ENCODE data around the gene MREG.

Gene MREG

DNA sequence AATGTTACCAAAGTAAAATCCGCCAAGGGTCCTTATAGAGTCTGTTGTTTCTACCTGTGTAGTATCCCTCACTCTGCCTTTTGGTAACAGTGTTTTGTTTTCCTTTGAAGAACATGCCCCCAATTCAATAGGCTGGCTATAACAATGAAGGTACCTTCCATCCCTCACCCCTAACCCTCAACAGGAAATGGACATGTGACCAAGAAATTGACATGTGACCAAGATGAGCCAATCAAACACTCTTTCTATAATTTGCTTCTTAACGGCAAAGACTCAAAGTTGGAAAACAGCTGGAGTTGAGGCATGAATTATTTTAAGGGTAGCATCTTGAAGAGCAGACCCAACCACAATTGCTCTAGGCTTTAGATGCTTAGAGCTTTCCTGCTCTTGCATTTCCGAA, 5.4 kb upstream of the MREG start (continued):
- TF ChIP-seq, protein P1, sequence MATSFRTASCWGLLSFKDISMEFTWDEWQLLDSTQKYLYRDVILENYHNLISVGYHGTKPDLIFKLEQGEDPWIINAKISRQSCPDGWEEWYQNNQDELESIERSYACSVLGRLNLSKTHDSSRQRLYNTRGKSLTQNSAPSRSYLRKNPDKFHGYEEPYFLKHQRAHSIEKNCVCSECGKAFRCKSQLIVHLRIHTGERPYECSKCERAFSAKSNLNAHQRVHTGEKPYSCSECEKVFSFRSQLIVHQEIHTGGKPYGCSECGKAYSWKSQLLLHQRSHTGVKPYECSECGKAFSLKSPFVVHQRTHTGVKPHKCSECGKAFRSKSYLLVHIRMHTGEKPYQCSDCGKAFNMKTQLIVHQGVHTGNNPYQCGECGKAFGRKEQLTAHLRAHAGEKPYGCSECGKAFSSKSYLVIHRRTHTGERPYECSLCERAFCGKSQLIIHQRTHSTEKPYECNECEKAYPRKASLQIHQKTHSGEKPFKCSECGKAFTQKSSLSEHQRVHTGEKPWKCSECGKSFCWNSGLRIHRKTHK (tag by site-specific recombination; IDR thresholded peaks at IDR 0.05), result no peak
- TF ChIP-seq ZNF677 (tag by site-specific recombination; IDR thresholded peaks at IDR 0.05), result no peak
- TF ChIP-seq, protein P2, sequence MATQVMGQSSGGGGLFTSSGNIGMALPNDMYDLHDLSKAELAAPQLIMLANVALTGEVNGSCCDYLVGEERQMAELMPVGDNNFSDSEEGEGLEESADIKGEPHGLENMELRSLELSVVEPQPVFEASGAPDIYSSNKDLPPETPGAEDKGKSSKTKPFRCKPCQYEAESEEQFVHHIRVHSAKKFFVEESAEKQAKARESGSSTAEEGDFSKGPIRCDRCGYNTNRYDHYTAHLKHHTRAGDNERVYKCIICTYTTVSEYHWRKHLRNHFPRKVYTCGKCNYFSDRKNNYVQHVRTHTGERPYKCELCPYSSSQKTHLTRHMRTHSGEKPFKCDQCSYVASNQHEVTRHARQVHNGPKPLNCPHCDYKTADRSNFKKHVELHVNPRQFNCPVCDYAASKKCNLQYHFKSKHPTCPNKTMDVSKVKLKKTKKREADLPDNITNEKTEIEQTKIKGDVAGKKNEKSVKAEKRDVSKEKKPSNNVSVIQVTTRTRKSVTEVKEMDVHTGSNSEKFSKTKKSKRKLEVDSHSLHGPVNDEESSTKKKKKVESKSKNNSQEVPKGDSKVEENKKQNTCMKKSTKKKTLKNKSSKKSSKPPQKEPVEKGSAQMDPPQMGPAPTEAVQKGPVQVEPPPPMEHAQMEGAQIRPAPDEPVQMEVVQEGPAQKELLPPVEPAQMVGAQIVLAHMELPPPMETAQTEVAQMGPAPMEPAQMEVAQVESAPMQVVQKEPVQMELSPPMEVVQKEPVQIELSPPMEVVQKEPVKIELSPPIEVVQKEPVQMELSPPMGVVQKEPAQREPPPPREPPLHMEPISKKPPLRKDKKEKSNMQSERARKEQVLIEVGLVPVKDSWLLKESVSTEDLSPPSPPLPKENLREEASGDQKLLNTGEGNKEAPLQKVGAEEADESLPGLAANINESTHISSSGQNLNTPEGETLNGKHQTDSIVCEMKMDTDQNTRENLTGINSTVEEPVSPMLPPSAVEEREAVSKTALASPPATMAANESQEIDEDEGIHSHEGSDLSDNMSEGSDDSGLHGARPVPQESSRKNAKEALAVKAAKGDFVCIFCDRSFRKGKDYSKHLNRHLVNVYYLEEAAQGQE (tag by site-specific recombination; IDR thresholded peaks at IDR 0.05), result no peak

DNA sequence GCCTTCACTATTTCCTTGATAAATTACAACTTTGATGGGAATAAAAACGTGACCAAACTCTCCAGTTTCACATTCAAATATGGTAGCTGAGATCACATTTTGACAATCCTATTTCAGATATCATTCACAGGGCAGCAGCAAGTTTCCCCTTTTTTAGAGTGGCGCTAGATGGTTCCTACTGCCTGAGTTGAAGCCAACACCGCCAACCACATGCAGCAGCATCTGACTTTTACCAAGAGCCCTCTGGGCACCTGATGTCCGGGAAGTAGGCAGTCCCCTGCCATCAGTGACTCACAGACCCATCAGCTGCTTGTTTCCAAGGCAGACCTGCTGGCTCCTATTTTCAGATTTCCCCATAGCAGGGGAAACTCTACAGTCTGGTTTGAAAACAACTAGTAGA, 4.0 kb upstream of the MREG start:
- peak; percentile 80 for TF ChIP-seq ZNF549 (tag by site-specific recombination; IDR thresholded peaks at IDR 0.05)
- TF ChIP-seq GLI2 (tag by site-specific recombination; IDR thresholded peaks at IDR 0.05; ENCODE audit: borderline replicate concordance, low read depth), result no peak
- TF ChIP-seq ZNF585B (tag by site-specific recombination; IDR thresholded peaks at IDR 0.05), result no peak
- TF ChIP-seq, protein P3, sequence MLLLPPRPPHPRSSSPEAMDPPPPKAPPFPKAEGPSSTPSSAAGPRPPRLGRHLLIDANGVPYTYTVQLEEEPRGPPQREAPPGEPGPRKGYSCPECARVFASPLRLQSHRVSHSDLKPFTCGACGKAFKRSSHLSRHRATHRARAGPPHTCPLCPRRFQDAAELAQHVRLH (tag by site-specific recombination; IDR thresholded peaks at IDR 0.05), result no peak
- TF ChIP-seq SP3 (tag by site-specific recombination; IDR thresholded peaks at IDR 0.05), result no peak
- TF ChIP-seq ZNF777 (tag by site-specific recombination; IDR thresholded peaks at IDR 0.05; ENCODE audit: borderline replicate concordance), result no peak
- Histone ChIP-seq H3K4me1 (ENCODE audit: control insufficient read depth, insufficient read depth, low read length) (no peaks in the 10 kb centered on the region; the same call in 1 of the 2 replicates), H3K9me3 (ENCODE audit: control insufficient read depth, insufficient read depth, low read depth, low read length) (no peaks in the 10 kb centered on the region), H3K4me3 (ENCODE audit: low read depth, low read length) (no peak overlapping the region), H3K36me3 (ENCODE audit: control insufficient read depth in 2 of 2, insufficient read depth in 1 of 2, low read length in 2 of 2) (no peaks in the 10 kb centered on the region), H3K27ac (ENCODE audit: extremely low read depth, low read depth, low read length) (no peak overlapping the region)
- ChIA-PET CTCF (interaction anchor here (0.7 to 3.3 kb wide), 3 partner anchors 16 to 106 kb away, joined by 3 to 17 read pairs (median 4); no protein-coding TSS in a partner anchor), POLR2A (interaction anchor here (1.3 kb wide), 1 partner anchor 64 kb away, joined by 3 read pairs; the partner anchor contains the start of genes PECR and TMEM169)

DNA sequence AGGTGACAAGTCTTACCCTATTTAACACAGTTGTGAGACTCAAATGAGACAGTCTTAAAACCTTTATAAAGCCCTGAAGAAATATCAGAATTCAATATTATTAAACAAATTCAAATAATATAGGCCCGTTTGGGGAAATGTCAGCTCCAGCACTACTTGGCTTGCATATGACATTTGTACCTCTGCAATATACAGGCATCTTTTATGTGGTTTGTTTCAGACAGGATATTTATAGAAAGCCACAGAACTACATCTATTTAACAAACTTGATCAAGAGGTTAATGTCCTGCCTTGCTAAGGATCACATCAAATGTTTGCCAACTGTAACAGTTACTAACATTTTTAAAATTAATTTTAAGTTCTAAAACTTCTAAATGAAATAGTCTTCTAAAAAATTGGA, 3.2 kb upstream of the MREG start:
- Histone ChIP-seq H3K27ac (ENCODE audit: extremely low read depth, low read depth, low read length) (no peak overlapping the region), H3K4me3 (ENCODE audit: low read depth, low read length) (no peak overlapping the region), H3K9me3 (ENCODE audit: control insufficient read depth, insufficient read depth, low read depth, low read length) (no peaks in the 10 kb centered on the region), H3K4me1 (ENCODE audit: control insufficient read depth, insufficient read depth, low read length) (no peaks in the 10 kb centered on the region; the same call in 1 of the 2 replicates), H3K36me3 (ENCODE audit: control insufficient read depth in 2 of 2, insufficient read depth in 1 of 2, low read length in 2 of 2) (no peaks in the 10 kb centered on the region)
- POLR2A ChIA-PET, result interaction anchor here (1.3 kb wide), 1 partner anchor 65 kb away, joined by 3 read pairs; the partner anchor contains the start of genes PECR and TMEM169
- CTCF ChIA-PET, result interaction anchor here (0.7 to 3.3 kb wide), 3 partner anchors 17 to 124 kb away, joined by 3 to 17 read pairs (median 5); no protein-coding TSS in a partner anchor
- no peak for TF ChIP-seq ZNF629 (tag by site-specific recombination; IDR thresholded peaks at IDR 0.05)
- TF ChIP-seq ZNF571 (tag by site-specific recombination; IDR thresholded peaks at IDR 0.05), result no peak
- TF ChIP-seq ZNF529 (tag by site-specific recombination; IDR thresholded peaks at IDR 0.05; ENCODE audit: insufficient replicate concordance), result no peak
- TF ChIP-seq ZNF707 (tag by site-specific recombination; IDR thresholded peaks at IDR 0.05), result no peak
- no peak for TF ChIP-seq ZNF394 (tag by site-specific recombination; IDR thresholded peaks at IDR 0.05; ENCODE audit: borderline replicate concordance)
- TF ChIP-seq ZSCAN30 (tag by site-specific recombination; IDR thresholded peaks at IDR 0.05), result no peak
- no peak for TF ChIP-seq ZNF660 (tag by site-specific recombination; IDR thresholded peaks at IDR 0.05)
- TF ChIP-seq, protein P4, sequence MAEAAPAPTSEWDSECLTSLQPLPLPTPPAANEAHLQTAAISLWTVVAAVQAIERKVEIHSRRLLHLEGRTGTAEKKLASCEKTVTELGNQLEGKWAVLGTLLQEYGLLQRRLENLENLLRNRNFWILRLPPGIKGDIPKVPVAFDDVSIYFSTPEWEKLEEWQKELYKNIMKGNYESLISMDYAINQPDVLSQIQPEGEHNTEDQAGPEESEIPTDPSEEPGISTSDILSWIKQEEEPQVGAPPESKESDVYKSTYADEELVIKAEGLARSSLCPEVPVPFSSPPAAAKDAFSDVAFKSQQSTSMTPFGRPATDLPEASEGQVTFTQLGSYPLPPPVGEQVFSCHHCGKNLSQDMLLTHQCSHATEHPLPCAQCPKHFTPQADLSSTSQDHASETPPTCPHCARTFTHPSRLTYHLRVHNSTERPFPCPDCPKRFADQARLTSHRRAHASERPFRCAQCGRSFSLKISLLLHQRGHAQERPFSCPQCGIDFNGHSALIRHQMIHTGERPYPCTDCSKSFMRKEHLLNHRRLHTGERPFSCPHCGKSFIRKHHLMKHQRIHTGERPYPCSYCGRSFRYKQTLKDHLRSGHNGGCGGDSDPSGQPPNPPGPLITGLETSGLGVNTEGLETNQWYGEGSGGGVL (tag by site-specific recombination; IDR thresholded peaks at IDR 0.05), result no peak
- TF ChIP-seq OSR2 (tag by site-specific recombination; IDR thresholded peaks at IDR 0.05), result no peak
- no peak for TF ChIP-seq GLI4 (tag by site-specific recombination; IDR thresholded peaks at IDR 0.05)
- no peak for TF ChIP-seq ZNF175 (tag by site-specific recombination; IDR thresholded peaks at IDR 0.05)

Measured in HEK293 (cell line).